AG04450 (cell line): ENCODE results near the gene BNC2. TPM values are rescaled to one million over a fixed set of nuclear protein-coding genes. Genes with fewer than 3 reads are reported as not detected.

Experiments
- CTCF ChIA-PET: fragments of 300-600, 350-600 bp; formaldehyde crosslinking; extraction: SDS; loops from one replicate; lab custom pipeline; 2022; ENCODE audit warnings: antibody characterized with exemption, inconsistent platforms; lab: Charles Lee
- POLR2A ChIA-PET: fragments of 350-600 bp; formaldehyde crosslinking; extraction: SDS; loops from one replicate; lab custom pipeline; 2021; ENCODE audit warnings: antibody characterized with exemption, inconsistent platforms; lab: Yijun Ruan, JAX
- DNase-seq: peaks from one replicate; pipeline ENCODE4 v3.0.0-alpha.2; 2011; ENCODE audit warnings: low read depth, low spot score
- H3K27ac ChIP-seq: one replicate; pipeline ENCODE4 v1.5.1; 2012; ENCODE audit warnings: low read depth, low read length, control low read depth
- H3K27me3 ChIP-seq: one replicate; pipeline ENCODE4 v1.6.0; 2012; ENCODE audit warnings: low read length; ENCODE audit not compliant: control insufficient read depth, insufficient read depth
- H3K4me3 ChIP-seq: 2 replicates; pipeline ENCODE4 v1.5.1; 2011; ENCODE audit warnings: mild to moderate bottlenecking, low read depth, low read length, control low read depth
- H3K9me3 ChIP-seq: 2 replicates; pipeline ENCODE4 v1.5.1; 2012; ENCODE audit warnings: low read length; ENCODE audit not compliant: control insufficient read depth, insufficient read depth
- CTCF ChIP-seq: IDR thresholded peaks from 2 replicates; pipeline ENCODE4 v1.5.1; 2011; ENCODE audit warnings: low read depth, low read length, control low read depth, inconsistent platforms
- polyA plus RNA-seq: library from polyadenylated mRNA; depleted of rRNA; stranded (reverse); fragments of >200 nt; gene quantifications from 2 replicates; pipeline ENCODE4 v1.2.3, GENCODE V29; 2011

Gene BNC2
- polyA plus RNA-seq, 1 experiment: 49.0 TPM

DNA sequence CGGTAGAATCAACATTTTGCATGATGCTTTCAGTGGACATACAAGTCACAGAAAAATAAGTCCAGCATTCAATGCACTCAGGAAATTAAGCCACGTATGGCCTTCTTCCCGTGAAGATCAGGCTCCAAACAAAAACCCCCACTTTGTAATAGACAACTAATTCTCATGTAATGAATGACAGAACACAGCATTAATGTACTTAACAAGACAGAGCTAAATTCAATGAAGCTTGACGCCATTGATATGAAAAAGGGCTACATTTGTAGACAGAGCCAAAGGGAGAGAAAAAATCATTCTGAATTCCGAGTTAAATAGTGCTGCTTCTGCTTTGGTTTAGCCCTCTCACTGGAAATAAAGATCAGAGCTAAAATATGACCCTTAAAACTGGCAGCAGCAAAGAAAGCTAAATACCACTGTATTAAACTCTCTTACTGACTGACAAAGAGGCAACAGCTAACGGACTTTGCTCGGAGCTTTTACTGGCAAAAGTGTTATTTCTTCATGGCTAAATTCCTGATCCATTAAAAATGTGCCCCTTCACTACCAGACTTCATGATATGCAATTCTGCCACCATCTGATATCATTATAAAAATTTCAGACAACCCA, 250.5 kb downstream of the BNC2 start:
- no peaks in the 10 kb centered on the region for H3K9me3 ChIP-seq
- CTCF ChIA-PET: interaction anchor here (0.5 kb wide), 1 partner anchor 246 kb away, joined by 13 read pairs; no protein-coding TSS in a partner anchor
- POLR2A ChIA-PET: interaction anchor here (0.5 to 1.7 kb wide), 4 partner anchors 8 to 417 kb away, joined by 3 to 6 read pairs (median 4); no protein-coding TSS in a partner anchor
- H3K4me3 ChIP-seq: no peak overlapping the region
- H3K27me3 ChIP-seq: no peaks in the 10 kb centered on the region
- TF ChIP-seq CTCF: no peak
- no peak for DNase-seq
- no peak overlapping the region for H3K27ac ChIP-seq

GRCh38 chr9:16619402-16619801, 251.1 kb downstream of the BNC2 start:
- no peak for DNase-seq
- ChIA-PET CTCF (interaction anchor here (0.5 kb wide), 1 partner anchor 247 kb away, joined by 13 read pairs; no protein-coding TSS in a partner anchor), POLR2A (interaction anchor here (0.5 to 1.7 kb wide), 4 partner anchors 8 to 416 kb away, joined by 3 to 6 read pairs (median 4); no protein-coding TSS in a partner anchor)
- H3K9me3 ChIP-seq: no peaks in the 10 kb centered on the region
- H3K27me3 ChIP-seq: no peaks in the 10 kb centered on the region
- no peak overlapping the region for H3K4me3 ChIP-seq
- TF ChIP-seq CTCF: no peak
- H3K27ac ChIP-seq: no peak overlapping the region

GRCh38 chr9:16618524-16618923, 251.9 kb downstream of the BNC2 start:
- Histone ChIP-seq H3K4me3 (no peak overlapping the region), H3K27me3 (no peaks in the 10 kb centered on the region), H3K9me3 (no peaks in the 10 kb centered on the region), H3K27ac (no peak overlapping the region)
- TF ChIP-seq CTCF: no peak
- CTCF ChIA-PET: interaction anchor here (0.6 kb wide), 1 partner anchor 10 kb away, joined by 3 read pairs; no protein-coding TSS in a partner anchor
- POLR2A ChIA-PET: interaction anchor here (1.6 to 1.7 kb wide), 2 partner anchors 9 to 266 kb away, joined by 4 read pairs; no protein-coding TSS in a partner anchor
- DNase-seq: no peak

DNA sequence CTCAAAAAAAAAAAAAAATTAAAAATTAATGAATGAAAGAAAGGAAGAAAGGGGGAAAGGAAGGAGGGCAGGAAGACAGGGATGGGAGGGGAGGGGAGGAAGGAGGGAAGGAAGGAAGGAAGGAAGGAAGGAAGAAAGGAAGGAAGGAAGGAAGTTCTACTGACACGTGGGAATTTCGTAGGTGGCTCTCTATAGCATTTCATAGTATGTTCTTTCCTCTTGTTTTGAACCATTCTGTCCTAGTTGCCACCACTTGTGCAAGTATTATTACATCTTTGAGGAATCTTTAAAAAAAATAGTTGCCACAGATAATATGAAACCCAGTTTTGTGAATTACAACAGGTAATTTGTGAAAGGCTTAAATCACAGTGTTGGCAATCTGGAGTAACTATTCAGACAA, 253.8 kb downstream of the BNC2 start:
- DNase-seq: no peak
- H3K9me3 ChIP-seq: no peaks in the 10 kb centered on the region
- H3K4me3 ChIP-seq: no peak overlapping the region
- no peak overlapping the region for H3K27ac ChIP-seq
- ChIA-PET CTCF (no interaction called here), POLR2A (interaction anchor here (0.6 kb wide), 2 partner anchors 66 to 584 kb away, joined by 3 to 5 read pairs; no protein-coding TSS in a partner anchor)
- no peaks in the 10 kb centered on the region for H3K27me3 ChIP-seq
- TF ChIP-seq CTCF: no peak

DNA sequence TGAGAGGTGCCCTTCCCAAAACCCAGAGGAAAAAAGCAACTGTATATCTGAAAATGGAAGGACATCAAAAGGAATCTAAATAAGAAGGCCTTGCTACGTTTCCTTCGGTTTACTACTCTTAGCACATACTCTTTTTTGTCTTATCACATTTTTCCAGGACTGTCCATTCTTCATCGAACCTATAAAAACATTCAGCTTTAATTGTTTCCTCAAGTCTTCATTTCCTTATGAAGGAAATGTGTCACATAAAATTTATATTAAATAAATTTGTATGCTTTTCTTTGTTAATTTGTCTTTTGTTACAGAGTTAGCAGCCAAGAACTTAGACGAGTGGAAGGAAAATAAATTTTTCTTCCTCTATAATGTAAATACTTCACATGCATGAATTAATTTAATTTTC, 255.0 kb downstream of the BNC2 start:
- ChIA-PET POLR2A (no interaction called here), CTCF (no interaction called here)
- no peaks in the 10 kb centered on the region for H3K27me3 ChIP-seq
- H3K9me3 ChIP-seq: no peaks in the 10 kb centered on the region
- no peak overlapping the region for H3K4me3 ChIP-seq
- H3K27ac ChIP-seq: no peak overlapping the region
- no peak for TF ChIP-seq CTCF
- DNase-seq: no peak
